Measurements from ENCODE around the gene ESRRA. TPM values are rescaled to one million over a fixed set of nuclear protein-coding genes. Genes with fewer than 3 reads are reported as not detected.
A peak's percentile ranks its signal among the peaks of the same experiment; 100 is the strongest.

ESRRA gene
- total and polyA plus RNA-seq, 2 of the 13 experiments (the other 11 are each of a cell fraction or from before 2014, with no cell fraction given) = 18.1 to 36.3 TPM

DNA sequence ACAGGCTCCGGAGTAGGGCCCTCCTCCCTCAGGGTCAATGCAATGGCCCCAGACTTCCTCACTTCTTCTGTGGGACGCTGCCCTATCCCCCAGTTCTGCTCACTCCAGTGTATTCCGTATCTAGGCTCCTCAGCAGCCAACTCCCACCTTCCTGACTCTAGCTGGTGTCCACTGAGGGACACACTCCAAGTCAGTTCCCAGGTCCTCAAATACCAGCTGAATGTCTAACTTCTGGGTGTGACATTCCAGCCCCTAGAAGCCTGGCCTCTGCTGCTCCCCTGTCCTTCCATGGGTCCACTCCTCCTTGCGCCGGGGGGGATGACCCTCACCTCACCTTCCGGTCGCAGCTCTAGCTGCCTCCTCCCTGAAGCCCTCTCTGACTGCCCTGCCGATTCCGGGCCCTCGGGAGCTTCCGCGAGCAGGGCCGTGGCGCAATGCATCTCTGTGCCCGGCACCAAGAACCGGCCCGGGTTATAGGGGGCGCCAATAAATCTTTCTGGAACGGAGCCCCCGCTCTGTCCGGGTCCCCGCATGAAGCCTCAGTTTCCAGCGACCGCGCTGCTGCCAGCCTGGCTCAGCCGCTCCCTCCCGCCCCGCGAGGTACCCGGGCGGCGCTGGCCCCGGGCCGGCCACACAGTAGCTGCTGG, 36.3 kb upstream of the ESRRA start (continued):
- TF ChIP-seq HMGXB3 (CRISPR knock-in tag; IDR thresholded peaks at IDR 0.05; ENCODE audit: borderline replicate concordance) = no peak
- peak; percentile 78; the same call in 1 of the 2 replicates for TF ChIP-seq ZNF841 (CRISPR knock-in tag; IDR thresholded peaks at IDR 0.05; ENCODE audit: borderline replicate concordance)
- no peak for TF ChIP-seq PPARG (CRISPR knock-in tag; conservative IDR thresholded peaks at IDR 0.05)
- TF ChIP-seq ZNF569 (CRISPR knock-in tag; IDR thresholded peaks at IDR 0.05; ENCODE audit: borderline replicate concordance) = 0 out of 2 replicates have a peak, but pooled peaks have one; percentile 60
- no peak for TF ChIP-seq ZNF101 (CRISPR knock-in tag; IDR thresholded peaks at IDR 0.05; ENCODE audit: borderline replicate concordance, low read depth)
- TF ChIP-seq ZNF546 (CRISPR knock-in tag; conservative IDR thresholded peaks at IDR 0.05) = peak; percentile 75; the same call in 1 of the 2 replicates
- TF ChIP-seq, protein P1, sequence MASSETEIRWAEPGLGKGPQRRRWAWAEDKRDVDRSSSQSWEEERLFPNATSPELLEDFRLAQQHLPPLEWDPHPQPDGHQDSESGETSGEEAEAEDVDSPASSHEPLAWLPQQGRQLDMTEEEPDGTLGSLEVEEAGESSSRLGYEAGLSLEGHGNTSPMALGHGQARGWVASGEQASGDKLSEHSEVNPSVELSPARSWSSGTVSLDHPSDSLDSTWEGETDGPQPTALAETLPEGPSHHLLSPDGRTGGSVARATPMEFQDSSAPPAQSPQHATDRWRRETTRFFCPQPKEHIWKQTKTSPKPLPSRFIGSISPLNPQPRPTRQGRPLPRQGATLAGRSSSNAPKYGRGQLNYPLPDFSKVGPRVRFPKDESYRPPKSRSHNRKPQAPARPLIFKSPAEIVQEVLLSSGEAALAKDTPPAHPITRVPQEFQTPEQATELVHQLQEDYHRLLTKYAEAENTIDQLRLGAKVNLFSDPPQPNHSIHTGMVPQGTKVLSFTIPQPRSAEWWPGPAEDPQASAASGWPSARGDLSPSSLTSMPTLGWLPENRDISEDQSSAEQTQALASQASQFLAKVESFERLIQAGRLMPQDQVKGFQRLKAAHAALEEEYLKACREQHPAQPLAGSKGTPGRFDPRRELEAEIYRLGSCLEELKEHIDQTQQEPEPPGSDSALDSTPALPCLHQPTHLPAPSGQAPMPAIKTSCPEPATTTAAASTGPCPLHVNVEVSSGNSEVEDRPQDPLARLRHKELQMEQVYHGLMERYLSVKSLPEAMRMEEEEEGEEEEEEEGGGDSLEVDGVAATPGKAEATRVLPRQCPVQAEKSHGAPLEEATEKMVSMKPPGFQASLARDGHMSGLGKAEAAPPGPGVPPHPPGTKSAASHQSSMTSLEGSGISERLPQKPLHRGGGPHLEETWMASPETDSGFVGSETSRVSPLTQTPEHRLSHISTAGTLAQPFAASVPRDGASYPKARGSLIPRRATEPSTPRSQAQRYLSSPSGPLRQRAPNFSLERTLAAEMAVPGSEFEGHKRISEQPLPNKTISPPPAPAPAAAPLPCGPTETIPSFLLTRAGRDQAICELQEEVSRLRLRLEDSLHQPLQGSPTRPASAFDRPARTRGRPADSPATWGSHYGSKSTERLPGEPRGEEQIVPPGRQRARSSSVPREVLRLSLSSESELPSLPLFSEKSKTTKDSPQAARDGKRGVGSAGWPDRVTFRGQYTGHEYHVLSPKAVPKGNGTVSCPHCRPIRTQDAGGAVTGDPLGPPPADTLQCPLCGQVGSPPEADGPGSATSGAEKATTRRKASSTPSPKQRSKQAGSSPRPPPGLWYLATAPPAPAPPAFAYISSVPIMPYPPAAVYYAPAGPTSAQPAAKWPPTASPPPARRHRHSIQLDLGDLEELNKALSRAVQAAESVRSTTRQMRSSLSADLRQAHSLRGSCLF (CRISPR knock-in tag; IDR thresholded peaks at IDR 0.05; ENCODE audit: borderline replicate concordance) = no peak
- TF ChIP-seq, protein P2, sequence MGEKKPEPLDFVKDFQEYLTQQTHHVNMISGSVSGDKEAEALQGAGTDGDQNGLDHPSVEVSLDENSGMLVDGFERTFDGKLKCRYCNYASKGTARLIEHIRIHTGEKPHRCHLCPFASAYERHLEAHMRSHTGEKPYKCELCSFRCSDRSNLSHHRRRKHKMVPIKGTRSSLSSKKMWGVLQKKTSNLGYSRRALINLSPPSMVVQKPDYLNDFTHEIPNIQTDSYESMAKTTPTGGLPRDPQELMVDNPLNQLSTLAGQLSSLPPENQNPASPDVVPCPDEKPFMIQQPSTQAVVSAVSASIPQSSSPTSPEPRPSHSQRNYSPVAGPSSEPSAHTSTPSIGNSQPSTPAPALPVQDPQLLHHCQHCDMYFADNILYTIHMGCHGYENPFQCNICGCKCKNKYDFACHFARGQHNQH (CRISPR knock-in tag; IDR thresholded peaks at IDR 0.05) = no peak
- no peak; the same call in 1 of the 2 replicates for TF ChIP-seq MIER2 (CRISPR knock-in tag; IDR thresholded peaks at IDR 0.05)
- TF ChIP-seq GMEB1 (CRISPR knock-in tag; IDR thresholded peaks at IDR 0.05; ENCODE audit: borderline replicate concordance) = no peak
- TF ChIP-seq FOXA3 (CRISPR knock-in tag; IDR thresholded peaks at IDR 0.05) = no peak
- TF ChIP-seq CREM (IDR thresholded peaks at IDR 0.05) = 0 out of 2 replicates have a peak, but pooled peaks have one; percentile 33
- no peak for TF ChIP-seq CREM (CRISPR knock-in tag; IDR thresholded peaks at IDR 0.05)
- no peak for TF ChIP-seq NAIF1 (CRISPR knock-in tag; IDR thresholded peaks at IDR 0.05; ENCODE audit: borderline replicate concordance)
- no peak; the same call in 1 of the 2 replicates for TF ChIP-seq ZNF788 (CRISPR knock-in tag; IDR thresholded peaks at IDR 0.05; ENCODE audit: borderline replicate concordance)
- TF ChIP-seq PAWR (CRISPR knock-in tag; IDR thresholded peaks at IDR 0.05; ENCODE audit: borderline replicate concordance) = no peak
- TF ChIP-seq ZNF547 (CRISPR knock-in tag; IDR thresholded peaks at IDR 0.05) = no peak
